H1 (cell line): ENCODE measurements around the gene FHL2.

ENCODE experiments used
- EP300 ChIP-seq, 2 experiments: IDR thresholded peaks; 1 replicate in 1 of 2; 2 replicates in 1 of 2; pipeline ENCODE4 v1.6.1; 2011 to 2012; ENCODE audit warnings: low read depth in 2 of 2, low read length in 2 of 2, mild to moderate bottlenecking in 2 of 2, borderline replicate concordance in 1 of 2, inconsistent platforms in 1 of 2, moderate library complexity in 1 of 2
- HDAC6 ChIP-seq: IDR thresholded peaks from one replicate; pipeline ENCODE4 v1.7.1; 2012; ENCODE audit warnings: low read depth, mild to moderate bottlenecking, inconsistent platforms, low read length, moderate library complexity
- POLR2A ChIP-seq, 2 experiments: IDR thresholded peaks; 1 replicate in 1 of 2; 2 replicates in 1 of 2; pipeline ENCODE4 v1.6.1; 2011; ENCODE audit warnings: low read depth in 2 of 2, low read length in 2 of 2, mild to moderate bottlenecking in 2 of 2; ENCODE audit errors: control extremely low read depth in 1 of 2
- POLR2AphosphoS5 ChIP-seq: IDR thresholded peaks from 2 replicates; pipeline ENCODE4 v1.6.1; 2011; ENCODE audit warnings: low read depth, low read length
- SIX5 ChIP-seq: IDR thresholded peaks from 2 replicates; pipeline ENCODE4 v1.6.1; 2011; ENCODE audit warnings: mild to moderate bottlenecking, low read depth, low read length
- TAF1 ChIP-seq: IDR thresholded peaks from 2 replicates; pipeline ENCODE4 v1.6.1; 2011; ENCODE audit warnings: mild to moderate bottlenecking, low read depth, low read length
- TF ChIP-seq, protein P1 (sequence below): IDR thresholded peaks from 2 replicates; pipeline ENCODE4 v1.6.1; 2011; ENCODE audit warnings: low read length, improper control_type of control experiment
- TF ChIP-seq, protein P2 (sequence below): fragments of 300-600 bp; sonication (generic); IDR thresholded peaks from 2 replicates; pipeline ENCODE4 v1.7.1; 2012; ENCODE audit warnings: low read length, moderate library complexity, mild to moderate bottlenecking, inconsistent platforms; ENCODE audit not compliant: insufficient replicate concordance
- TF ChIP-seq, protein P3 (sequence below), 3 experiments: IDR thresholded peaks; 1 replicate in 2 of 3; 2 replicates in 1 of 3; pipeline versions ENCODE4 v1.5.1 to v1.6.1; 2011; ENCODE audit warnings: low read length in 3 of 3, mild to moderate bottlenecking in 3 of 3, inconsistent platforms in 2 of 3, low read depth in 1 of 3, moderate library complexity in 1 of 3; ENCODE audit not compliant: insufficient read depth in 1 of 3; ENCODE audit errors: control extremely low read depth in 1 of 3

DNA sequence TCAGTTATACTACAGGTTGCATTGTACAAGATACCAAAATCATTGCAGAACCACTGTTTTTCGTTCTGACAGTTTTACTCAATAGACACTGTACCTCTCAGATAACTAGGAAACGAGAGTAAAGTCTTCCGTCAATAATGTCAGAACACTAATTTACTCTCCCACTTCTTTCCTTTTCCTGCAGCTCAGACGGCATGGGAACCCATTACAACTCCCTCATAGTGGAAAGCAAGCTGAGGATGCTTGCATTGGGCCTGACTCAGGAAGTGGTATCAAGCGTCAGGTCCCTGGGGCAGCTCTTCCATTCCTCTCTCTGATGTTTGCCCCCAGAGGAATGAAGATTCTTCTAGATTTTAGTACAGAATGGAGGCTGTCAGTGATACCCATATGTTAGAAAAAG is 23.9 kb upstream of the FHL2 start:
- TF ChIP-seq POLR2AphosphoS5 (no peak), HDAC6 (no peak), SIX5 (no peak), POLR2A (IDR thresholded peaks at IDR 0.05; ENCODE audit: control extremely low read depth in 1 of 2, low read depth in 2 of 2, low read length in 2 of 2) (no peak), TAF1 (no peak), EP300 (IDR thresholded peaks at IDR 0.05; ENCODE audit: borderline replicate concordance in 1 of 2, low read depth in 2 of 2, low read length in 2 of 2) (no peak)
- TF ChIP-seq, protein P1, sequence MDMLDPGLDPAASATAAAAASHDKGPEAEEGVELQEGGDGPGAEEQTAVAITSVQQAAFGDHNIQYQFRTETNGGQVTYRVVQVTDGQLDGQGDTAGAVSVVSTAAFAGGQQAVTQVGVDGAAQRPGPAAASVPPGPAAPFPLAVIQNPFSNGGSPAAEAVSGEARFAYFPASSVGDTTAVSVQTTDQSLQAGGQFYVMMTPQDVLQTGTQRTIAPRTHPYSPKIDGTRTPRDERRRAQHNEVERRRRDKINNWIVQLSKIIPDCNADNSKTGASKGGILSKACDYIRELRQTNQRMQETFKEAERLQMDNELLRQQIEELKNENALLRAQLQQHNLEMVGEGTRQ, result no peak
- TF ChIP-seq, protein P2, sequence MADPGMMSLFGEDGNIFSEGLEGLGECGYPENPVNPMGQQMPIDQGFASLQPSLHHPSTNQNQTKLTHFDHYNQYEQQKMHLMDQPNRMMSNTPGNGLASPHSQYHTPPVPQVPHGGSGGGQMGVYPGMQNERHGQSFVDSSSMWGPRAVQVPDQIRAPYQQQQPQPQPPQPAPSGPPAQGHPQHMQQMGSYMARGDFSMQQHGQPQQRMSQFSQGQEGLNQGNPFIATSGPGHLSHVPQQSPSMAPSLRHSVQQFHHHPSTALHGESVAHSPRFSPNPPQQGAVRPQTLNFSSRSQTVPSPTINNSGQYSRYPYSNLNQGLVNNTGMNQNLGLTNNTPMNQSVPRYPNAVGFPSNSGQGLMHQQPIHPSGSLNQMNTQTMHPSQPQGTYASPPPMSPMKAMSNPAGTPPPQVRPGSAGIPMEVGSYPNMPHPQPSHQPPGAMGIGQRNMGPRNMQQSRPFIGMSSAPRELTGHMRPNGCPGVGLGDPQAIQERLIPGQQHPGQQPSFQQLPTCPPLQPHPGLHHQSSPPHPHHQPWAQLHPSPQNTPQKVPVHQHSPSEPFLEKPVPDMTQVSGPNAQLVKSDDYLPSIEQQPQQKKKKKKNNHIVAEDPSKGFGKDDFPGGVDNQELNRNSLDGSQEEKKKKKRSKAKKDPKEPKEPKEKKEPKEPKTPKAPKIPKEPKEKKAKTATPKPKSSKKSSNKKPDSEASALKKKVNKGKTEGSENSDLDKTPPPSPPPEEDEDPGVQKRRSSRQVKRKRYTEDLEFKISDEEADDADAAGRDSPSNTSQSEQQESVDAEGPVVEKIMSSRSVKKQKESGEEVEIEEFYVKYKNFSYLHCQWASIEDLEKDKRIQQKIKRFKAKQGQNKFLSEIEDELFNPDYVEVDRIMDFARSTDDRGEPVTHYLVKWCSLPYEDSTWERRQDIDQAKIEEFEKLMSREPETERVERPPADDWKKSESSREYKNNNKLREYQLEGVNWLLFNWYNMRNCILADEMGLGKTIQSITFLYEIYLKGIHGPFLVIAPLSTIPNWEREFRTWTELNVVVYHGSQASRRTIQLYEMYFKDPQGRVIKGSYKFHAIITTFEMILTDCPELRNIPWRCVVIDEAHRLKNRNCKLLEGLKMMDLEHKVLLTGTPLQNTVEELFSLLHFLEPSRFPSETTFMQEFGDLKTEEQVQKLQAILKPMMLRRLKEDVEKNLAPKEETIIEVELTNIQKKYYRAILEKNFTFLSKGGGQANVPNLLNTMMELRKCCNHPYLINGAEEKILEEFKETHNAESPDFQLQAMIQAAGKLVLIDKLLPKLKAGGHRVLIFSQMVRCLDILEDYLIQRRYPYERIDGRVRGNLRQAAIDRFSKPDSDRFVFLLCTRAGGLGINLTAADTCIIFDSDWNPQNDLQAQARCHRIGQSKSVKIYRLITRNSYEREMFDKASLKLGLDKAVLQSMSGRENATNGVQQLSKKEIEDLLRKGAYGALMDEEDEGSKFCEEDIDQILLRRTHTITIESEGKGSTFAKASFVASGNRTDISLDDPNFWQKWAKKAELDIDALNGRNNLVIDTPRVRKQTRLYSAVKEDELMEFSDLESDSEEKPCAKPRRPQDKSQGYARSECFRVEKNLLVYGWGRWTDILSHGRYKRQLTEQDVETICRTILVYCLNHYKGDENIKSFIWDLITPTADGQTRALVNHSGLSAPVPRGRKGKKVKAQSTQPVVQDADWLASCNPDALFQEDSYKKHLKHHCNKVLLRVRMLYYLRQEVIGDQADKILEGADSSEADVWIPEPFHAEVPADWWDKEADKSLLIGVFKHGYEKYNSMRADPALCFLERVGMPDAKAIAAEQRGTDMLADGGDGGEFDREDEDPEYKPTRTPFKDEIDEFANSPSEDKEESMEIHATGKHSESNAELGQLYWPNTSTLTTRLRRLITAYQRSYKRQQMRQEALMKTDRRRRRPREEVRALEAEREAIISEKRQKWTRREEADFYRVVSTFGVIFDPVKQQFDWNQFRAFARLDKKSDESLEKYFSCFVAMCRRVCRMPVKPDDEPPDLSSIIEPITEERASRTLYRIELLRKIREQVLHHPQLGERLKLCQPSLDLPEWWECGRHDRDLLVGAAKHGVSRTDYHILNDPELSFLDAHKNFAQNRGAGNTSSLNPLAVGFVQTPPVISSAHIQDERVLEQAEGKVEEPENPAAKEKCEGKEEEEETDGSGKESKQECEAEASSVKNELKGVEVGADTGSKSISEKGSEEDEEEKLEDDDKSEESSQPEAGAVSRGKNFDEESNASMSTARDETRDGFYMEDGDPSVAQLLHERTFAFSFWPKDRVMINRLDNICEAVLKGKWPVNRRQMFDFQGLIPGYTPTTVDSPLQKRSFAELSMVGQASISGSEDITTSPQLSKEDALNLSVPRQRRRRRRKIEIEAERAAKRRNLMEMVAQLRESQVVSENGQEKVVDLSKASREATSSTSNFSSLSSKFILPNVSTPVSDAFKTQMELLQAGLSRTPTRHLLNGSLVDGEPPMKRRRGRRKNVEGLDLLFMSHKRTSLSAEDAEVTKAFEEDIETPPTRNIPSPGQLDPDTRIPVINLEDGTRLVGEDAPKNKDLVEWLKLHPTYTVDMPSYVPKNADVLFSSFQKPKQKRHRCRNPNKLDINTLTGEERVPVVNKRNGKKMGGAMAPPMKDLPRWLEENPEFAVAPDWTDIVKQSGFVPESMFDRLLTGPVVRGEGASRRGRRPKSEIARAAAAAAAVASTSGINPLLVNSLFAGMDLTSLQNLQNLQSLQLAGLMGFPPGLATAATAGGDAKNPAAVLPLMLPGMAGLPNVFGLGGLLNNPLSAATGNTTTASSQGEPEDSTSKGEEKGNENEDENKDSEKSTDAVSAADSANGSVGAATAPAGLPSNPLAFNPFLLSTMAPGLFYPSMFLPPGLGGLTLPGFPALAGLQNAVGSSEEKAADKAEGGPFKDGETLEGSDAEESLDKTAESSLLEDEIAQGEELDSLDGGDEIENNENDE, result no peak
- TF ChIP-seq, protein P3, sequence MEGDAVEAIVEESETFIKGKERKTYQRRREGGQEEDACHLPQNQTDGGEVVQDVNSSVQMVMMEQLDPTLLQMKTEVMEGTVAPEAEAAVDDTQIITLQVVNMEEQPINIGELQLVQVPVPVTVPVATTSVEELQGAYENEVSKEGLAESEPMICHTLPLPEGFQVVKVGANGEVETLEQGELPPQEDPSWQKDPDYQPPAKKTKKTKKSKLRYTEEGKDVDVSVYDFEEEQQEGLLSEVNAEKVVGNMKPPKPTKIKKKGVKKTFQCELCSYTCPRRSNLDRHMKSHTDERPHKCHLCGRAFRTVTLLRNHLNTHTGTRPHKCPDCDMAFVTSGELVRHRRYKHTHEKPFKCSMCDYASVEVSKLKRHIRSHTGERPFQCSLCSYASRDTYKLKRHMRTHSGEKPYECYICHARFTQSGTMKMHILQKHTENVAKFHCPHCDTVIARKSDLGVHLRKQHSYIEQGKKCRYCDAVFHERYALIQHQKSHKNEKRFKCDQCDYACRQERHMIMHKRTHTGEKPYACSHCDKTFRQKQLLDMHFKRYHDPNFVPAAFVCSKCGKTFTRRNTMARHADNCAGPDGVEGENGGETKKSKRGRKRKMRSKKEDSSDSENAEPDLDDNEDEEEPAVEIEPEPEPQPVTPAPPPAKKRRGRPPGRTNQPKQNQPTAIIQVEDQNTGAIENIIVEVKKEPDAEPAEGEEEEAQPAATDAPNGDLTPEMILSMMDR (IDR thresholded peaks at IDR 0.05; ENCODE audit: control extremely low read depth in 1 of 3, insufficient read depth in 1 of 3, low read depth in 1 of 3, low read length in 3 of 3), result no peak
